Central memory CD4-positive, alpha-beta T cell (primary cell): Measurements from ENCODE around the gene CAP2.
"Not testable (repeated sequence)": the region's sequence is repeated elsewhere in the genome, so short reads cannot be mapped to it uniquely, and the experiment has no call there.

ENCODE experiments used
- DNase-seq: peaks from one replicate; pipeline ENCODE4 v3.0.0; 2022

Gene CAP2

GRCh38 chr6:17585766-17586490, 192.5 kb downstream of the CAP2 start:
- no peak for DNase-seq

DNA sequence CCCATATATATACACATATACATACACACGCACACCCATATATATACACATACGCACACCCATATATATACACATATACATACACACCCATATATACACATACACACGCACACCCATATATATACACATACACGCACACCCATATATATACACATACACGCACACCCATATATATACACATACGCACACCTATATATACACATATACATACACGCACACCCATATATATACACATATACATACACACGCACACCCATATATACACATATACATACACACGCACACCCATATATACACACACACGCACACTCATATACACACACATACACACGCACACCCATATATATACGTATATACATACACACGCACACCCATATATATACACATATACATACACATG, 193.2 kb downstream of the CAP2 start:
- not testable (repeated sequence) for DNase-seq

GRCh38 chr6:17588011-17588410, 194.6 kb downstream of the CAP2 start:
- DNase-seq: no peak

DNA sequence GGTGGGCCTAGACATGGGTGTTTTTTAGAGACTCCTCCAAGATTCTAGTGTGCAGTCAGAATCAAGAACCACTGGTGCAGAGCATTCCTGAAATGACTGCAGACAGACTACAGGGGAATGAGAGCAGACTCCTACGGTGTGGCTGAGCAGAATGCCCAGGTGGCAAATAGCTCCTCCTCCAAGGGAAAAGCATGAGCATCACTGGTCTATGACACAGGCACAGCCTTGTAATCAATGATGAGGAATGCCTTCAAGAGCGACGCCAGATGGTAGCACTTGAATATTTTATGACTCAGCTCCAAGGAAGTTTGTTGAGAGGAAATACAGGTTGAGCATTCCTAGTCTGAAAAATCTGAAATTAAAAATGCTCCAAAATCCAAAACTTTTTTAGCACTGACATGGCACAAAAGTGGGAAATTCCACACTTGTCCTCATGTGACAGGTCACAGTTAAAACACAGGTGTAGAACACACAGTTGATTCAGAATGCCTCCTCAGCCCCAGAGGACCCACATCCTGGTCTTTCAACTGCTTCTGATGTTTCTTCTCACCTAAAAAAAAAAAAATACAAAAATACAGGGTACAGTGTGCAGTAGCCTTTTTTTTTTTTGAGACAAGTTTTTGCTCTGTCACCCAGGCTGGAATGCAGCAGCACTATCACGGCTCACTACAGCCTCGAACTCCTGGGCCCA, 196.2 kb downstream of the CAP2 start:
- DNase-seq: peak; percentile 36

DNA sequence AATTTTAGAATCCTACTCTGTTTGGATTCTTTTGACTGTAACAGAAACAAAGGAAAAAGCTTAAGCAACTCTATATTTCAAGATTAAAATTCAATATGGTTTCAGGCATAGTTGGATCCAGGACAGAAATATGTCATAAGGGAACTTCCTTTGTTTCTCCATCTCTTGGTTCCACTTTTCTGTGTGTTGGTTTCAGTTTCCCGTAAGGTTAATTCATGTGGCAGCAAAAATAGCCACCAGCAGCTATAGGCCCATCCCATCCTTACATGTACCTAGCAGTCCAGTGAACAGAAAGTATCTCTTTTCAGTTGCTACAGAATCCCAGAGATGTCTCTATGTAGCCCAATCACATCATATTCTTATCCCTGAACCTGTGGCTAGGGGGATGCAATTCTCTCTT, 197.9 kb downstream of the CAP2 start:
- DNase-seq: no peak

DNA sequence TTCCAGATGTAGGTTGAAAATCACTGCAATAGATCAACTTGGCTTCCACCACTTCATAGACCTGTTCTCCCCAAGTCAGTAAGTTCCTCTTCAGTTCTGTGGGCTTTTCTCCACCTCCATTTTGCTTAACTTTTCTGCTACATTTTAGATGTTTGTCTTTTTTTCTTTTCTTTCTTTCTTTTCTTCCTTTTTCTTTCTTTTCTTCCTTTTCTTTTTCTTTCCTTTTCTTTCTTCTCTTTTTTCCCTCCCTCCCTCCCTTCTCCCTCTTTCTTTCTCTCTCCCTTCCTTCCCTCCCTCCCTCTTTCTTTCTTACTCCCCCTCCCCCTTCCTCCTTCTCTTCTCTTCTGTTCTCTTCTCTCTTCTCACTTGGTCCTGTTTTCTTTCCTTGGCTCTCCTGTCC, 199.9 kb downstream of the CAP2 start:
- DNase-seq: no peak

DNA sequence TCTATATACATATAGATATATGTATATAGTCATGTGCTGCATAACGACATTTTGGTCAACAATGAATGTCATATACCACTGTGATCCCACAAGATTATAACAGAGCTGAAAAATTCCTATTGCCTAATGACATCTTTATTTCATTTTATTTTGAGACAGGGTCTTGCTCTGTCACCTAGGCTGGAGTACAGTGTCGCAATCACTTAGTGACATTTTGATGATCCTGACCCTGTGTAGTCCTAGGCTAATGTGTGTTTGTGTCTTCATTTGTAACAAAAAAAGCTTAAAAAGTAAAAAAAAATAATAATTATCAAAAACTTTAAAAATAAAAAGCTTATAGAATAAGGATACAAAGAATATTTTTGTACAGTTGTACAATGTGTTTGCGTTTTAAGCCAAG, 202.7 kb downstream of the CAP2 start:
- no peak for DNase-seq

DNA sequence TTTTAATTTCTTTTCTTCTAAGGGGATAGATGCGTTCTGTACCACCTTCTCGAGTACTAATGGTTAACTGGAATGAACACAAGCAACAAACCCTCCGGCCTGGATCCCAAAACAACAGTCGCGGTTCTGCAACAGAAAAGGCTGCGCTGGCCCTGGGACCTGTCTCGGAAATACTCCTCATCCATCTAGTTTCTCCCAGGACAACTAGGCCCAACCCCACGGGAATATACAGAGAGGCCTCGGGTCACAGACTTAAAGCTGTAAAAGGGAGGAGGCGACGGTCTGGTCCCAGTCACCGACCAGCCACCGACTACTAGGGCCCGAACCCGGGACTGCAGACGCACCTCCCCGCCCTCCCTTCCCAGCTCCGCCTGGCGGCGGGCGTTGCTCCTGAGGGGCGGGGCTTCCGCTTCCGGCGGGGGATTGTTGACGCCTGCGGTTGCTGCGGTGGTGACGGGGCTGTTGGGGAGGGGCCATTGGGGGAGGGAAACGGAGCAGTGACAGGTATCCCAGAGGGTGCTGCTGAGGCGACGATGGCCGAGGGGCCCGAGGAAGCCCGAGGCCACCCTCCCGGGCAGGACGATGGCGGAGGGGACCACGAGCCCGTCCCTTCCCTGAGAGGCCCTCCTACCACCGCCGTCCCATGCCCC, 206.6 kb downstream of the CAP2 start, which contains the start of gene FAM8A1:
Gene FAM8A1 (plus strand): TSS at position 426 of the 650 bp plus-strand sequence. CDS start 108 bp downstream, at position 534.
- DNase-seq: peak; percentile 91

GRCh38 chr6:17600527-17601385, 207.4 kb downstream of the CAP2 start:
- DNase-seq: peak; percentile 41

GRCh38 chr6:17601386-17601703, 207.9 kb downstream of the CAP2 start:
- DNase-seq: no peak

DNA sequence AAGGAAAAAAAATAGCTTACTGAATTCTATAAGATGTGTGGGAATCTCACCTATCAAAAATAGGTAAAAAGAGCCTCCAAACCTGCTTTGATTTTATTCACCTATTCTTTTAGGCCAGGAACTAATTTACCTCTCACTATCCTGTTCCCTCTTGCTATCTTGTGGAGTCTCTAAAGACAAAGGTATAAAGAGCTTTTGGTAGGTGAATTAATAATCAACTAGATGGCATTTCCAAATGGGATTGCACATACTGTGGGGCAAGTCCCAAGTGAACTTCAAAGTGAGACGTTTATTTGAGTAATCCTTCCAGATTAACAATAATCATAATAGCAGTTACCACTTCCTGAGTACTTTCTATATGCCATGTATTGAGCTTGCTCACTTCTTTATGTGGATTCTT, 209.5 kb downstream of the CAP2 start:
- DNase-seq: no peak

- no peak for DNase-seq
Measured at GRCh38 chr6:17606606-17607005, 213.2 kb downstream of the CAP2 start.
